ENCODE results near the gene ABCA13.

Gene ABCA13

DNA sequence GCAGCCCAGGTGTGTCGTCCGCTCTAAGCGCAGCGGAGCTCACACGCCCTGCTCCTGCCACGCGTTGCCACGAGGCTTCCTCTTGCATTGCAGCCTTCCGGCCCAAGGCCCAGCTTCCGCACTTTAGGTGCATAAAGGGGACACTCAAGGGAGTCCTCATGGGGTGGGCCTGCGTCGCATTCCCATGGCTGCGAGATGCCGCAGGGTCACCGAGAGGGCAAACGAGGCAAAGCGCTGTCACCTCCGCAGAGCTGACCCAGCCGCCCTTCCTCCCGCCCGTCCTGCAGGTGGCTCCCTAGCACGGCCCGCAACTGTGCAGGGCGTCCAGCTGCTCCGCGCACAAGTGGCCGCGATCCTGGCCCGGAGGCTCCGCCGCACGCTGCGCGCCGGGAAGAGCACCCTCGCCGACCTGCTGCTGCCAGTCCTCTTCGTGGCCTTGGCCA is 283.5 kb downstream of the ABCA13 start:
- no peak for DNase-seq

DNA sequence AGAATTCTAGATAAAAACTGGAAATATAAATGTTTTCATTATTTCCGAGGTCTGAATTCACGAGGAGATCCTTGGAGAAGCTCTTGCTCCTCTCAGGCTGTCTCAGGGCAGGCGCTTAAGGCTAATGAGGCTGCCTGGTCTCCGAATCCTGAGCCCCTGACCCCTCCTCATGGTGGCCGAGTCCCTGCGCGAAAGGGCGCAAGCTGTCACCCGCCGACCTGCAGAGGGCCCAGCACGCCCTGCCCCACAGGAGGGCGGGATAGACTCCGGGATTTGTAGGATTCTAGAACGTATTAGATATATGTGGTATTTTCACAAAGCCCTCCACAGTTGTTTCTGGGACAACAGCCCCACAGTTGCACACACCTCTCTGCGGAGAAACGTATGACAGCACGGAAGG is 284.1 kb downstream of the ABCA13 start:
- DNase-seq = no peak

DNA sequence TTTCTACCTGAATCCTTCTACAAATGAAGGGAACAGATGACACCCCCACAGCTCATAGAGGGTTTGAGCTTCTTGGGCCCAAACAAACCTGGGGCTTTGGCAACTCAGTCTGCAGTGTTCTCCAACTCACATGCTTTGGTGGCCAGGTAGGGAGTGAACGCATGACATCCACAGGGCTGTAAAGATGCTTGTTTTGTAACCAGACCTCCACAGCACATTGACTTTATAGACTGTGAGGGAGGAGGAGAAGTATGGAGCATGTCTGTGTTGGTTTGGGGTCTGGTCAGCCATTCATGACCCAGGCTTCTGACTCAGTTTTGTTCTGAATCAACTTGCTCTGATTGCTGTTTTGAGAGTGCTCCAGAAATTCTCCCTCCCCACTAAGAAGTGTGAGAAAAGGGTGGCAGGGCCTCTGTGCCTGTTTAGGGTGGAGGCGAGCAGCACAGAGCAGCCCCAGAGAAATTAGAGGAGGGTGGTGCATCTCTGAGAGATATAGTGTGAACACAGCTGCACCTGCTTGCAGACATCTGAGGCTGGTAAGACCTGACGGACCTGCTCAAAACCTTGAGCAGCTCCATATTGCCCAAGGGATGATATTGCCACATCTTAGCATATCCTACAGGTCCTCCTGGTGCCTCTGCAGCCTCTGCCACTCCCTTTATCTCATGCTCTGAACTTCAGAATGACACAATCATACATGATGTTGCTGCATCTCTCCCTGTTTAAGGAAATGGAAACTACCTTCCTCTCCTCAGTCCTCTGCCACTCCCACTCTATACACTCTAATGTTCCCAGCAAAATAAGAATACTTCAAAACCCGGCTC is 287.7 kb downstream of the ABCA13 start:
- no peak for DNase-seq

DNA sequence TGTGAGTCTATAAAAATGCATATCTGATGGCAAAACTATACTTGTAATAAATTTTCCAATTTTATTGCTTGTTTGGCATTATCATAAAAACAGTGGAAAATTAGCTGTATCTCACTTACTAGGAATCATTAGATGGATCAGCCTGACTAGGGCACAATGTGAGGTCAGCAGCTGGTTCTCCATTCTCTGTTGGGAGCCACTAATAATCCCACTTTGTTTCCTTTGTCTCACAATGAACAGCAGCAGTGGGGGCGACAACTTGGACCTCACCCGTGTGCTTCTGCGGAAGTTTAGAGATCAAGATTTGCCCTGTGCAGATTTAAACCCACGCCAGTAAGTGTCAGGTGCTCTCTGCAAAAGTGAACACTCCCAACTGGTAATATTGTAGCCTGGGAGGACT is 295.5 kb downstream of the ABCA13 start:
- DNase-seq = no peak

DNA sequence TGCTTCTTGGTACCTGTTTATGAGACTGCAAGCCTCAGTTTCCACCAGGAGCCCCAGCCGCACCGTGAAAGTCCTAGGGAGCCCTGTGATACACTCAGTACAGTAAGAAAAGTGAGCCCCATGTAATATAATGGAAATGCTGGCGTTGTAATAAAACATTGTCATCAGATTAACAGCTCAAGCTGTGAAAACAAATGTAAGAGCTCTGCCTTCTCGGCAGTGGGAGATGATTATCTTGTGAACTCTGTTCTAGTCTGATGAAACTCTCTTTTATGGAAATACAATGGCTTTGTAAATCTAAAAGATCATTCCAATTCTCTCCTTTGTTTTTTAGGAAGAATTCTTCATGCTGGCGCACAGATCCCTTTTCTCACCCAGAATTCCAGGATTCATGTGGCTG is 299.9 kb downstream of the ABCA13 start:
- DNase-seq = peak; percentile 11

DNA sequence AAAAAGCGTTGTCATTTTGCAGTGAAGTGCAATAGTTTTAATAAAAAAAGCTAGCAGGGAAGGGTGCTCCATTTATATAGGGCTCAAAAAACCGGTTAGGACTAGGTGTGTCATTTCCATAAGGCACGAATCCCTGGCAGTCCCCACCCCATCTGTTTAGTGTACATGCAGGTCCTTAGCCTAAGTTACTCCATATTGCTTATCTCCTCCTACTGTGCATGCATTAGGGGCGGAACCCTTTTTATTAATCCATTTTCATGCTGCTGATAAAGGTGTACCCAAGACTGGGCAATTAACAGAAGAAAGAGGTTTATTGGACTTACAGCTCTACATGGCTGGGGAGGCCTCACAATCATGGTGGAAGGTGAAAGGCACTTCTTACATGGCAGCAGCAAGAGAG is 301.4 kb downstream of the ABCA13 start:
- no peak for DNase-seq

DNA sequence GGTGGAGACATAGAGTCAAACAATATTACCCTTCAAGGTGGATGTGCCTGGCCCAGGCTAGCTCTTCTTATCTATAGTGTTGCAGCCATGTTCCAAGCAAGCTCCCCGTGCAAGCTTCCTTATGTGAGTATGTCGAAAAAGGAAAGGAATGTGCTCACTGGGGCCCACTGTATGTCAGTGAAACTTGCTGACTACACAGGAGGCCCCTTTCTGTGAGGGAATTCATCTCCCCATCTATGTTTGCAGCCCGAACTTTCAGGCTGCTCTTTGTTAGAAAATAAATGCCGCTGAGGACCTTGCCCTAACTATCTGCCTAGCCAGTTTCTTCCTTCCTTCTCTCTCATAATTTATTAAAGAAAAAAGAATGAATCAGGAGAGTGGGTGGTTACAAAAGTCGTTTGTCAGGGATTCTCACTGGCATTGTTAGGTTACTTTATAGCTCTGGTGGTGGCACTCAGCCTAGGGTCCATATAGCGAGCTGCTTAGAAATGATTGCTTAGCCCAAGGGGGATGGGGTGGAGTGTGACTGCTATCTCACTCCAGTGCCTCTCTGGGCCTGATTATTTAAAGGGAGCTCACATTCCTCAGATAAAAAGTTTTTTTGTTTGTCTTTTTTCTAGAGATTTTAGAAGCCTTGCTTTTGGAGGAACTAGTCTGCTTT is 302.1 kb downstream of the ABCA13 start:
- peak; percentile 10 for DNase-seq

DNA sequence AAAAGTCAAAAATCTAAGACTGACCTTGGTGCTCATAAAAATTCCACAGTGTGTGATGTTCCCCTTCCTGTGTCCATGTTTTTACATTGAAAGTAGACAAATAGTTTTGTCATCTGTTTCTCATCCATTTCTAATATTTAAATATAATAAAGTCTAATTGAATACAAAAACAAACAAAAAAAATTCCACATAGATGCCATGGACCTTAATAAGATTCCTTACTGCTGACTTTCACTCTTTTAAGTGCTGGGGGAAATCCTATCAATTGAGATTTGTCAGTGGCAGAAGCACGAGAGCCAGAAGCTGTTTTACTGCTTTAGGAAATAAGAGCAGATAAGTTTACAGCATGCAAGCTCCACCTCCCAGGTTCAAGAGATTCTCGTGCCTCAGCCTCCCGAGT is 310.0 kb downstream of the ABCA13 start:
- DNase-seq = no peak

DNA sequence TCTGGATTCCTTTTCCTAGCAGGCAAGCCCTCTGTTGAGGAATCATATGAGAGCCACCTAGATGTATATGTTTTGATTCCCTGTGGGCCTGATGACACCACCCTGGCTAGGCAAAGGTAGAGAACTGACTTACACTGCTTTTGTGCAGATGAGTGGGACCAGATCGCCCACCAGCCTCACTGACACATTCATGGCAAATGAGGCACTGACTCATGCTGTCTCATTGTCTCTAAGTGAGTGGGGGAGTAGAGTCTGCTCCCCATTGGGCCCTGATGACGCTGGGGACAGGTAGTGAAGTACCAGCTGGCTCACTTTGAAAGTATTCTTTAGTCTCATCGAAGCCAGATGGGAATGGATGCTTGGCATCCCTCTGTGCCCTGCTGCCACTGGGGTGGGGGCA is 326.3 kb downstream of the ABCA13 start:
- DNase-seq = no peak

DNA sequence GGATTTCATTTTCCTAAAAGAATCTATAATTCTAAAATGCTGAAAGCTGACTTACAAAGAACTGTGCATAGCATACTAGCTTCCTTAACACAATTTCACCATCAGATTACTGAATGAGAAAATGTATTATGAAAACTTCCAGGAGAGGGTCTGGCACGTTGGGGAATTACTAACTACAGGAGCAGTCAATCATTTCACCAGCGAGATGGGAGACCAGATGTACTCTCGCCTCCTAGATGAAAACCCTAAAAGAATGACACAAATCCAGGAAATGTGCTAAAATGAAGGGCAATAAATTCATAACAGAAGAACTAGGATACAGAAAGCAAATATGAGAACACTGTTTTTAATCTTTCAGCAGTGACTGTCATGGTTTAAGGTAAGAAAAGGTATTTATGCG is 330.8 kb downstream of the ABCA13 start:
- DNase-seq = no peak

DNA sequence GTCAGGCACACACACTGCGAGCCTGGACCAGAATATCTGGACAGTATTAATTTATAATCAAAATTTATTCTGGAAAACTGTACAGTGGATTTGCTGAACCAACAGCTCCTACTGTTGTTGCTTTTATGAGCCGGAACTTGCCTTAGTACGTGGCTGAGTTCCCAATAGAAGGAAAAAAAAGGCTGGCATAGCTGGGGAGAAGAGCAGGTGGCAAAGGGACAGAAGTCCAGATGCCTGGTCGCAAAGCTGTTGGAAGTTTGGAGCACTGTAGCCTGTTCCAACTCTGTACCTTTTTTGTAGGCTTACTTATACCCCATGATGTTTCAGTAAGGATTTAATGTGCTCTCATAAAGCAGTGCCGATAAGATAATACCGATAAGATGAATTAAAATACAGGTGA is 333.8 kb downstream of the ABCA13 start:
- no peak for DNase-seq

DNA sequence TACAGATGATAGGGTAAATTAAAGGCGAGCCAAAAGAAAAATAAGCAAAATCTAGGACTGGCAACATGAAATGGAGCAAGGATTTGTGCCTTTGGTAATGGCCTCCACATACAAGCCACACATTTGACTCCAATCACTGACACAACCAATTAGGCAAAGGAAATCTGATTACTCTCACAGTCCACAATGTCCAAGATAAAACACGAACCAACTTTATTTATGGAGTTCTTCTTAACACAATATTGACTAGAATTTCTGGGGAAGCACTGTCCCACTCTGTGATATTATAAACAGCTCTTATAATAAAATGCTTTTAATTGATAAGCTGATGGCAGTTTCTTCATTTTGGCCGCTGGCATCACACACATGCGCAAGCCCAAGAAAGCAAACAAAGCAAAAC is 334.2 kb downstream of the ABCA13 start:
- no peak for DNase-seq

DNA sequence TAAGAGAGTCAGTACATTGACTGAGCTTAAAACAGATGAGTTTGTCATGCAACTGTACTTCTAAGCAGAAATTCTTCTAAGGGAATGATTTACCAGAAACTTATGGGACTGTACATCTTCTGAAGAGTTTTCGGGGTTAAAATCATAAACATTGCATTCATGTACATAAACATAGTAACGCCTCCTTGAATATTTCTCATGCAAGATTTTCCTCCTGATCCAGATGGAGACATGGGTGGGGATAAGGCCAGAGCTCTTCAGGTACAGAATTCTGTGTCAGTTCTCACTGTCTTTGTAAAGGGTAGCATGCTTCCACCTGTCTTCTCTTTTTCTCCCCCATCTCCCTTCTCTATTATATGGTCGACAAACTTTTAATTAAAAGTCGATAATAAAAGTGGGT is 335.3 kb downstream of the ABCA13 start:
- DNase-seq = no peak

DNA sequence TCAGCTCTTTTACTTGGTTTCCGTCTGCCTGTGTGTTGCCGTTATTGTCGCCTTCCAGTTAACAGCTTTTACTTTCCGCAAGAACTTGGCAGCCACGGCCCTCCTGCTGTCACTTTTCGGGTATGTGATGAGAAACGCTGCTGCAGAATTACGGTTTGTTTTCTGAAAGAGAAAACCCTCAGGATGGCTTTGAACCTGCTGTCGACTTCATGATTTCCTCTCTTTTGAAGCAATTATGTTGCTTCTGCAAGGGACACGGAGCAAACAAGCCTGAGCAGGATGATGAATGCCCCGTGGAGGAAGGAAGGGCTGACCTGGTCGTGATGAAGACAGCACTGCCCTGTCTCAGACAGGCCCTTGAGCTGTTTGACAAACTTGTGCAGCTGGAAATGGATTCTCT is 339.8 kb downstream of the ABCA13 start:
- DNase-seq = no peak

DNA sequence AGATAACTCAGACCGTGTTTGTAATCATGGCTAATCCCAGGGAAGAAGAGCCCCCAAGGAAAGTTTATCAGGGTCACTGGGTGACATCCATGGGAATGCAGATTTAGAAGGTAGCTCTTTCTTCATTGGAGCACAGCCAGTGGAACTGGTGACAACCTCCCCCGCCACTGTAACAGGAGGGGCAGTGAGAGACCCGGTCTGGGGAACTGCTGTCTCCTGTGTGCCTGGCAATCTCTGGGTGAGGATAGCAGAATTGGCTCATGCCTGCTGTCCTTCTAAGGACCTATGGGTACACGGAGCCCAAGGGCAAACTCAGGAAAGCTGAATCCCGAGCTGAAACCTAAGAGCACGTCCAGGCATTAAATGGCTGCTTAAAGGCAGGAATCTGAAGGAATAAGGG is 341.6 kb downstream of the ABCA13 start:
- DNase-seq = no peak

DNA sequence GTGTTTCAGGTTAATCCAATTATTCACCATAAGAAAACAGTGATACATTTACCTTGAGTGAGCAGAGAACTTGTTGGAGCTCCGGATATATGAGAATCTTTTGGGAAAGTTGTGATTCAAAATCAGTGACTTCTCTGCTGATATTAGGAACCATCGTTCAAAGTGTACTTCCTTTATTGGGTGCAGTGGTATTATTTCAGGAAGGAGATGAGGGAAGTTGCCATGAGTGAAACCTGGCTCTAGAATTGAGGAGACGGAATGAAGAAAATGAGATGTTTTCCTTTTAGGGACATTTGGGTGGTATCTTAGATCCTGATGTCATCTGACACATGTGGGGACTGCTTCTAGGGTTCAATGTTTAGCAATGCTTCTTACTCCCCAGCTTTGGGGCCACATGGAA is 343.9 kb downstream of the ABCA13 start:
- DNase-seq = no peak

DNA sequence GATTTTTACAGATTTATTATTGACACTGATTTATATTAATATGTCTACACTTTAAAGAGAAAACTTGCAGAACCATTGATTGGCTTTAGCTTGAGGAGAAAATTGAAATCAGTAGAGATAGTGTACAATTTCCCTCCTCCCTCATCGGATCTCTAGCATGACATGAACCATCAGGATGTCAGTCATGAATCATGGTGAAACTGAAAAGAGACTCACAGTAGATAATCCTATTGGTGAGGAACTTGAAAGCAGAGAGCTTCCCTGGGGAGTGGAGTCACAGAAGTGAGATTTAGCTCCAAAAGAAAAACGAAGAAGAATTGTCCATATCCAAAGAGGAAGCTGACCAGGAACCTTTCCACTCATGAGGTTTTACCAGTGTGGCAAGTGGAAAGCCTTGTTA is 346.8 kb downstream of the ABCA13 start:
- no peak for DNase-seq

DNA sequence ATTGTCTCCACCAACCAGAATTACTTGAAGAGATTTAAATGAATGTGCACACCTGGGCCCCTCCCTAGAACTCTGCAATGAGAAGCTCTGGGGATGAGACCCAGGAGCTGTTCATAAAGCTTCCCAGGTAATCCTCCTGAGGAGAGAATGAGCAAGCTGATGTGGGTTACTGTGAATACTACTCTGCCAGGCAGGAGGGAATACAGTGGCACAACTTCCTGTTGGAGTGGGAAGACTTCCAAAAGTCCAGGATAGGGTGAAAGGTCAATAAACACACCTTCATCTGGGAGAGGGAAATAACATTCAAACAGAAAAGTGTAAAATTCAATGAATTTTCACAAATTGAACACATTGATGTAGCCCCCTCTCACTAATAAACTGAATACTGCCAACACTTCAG is 351.4 kb downstream of the ABCA13 start:
- no peak for DNase-seq

DNA sequence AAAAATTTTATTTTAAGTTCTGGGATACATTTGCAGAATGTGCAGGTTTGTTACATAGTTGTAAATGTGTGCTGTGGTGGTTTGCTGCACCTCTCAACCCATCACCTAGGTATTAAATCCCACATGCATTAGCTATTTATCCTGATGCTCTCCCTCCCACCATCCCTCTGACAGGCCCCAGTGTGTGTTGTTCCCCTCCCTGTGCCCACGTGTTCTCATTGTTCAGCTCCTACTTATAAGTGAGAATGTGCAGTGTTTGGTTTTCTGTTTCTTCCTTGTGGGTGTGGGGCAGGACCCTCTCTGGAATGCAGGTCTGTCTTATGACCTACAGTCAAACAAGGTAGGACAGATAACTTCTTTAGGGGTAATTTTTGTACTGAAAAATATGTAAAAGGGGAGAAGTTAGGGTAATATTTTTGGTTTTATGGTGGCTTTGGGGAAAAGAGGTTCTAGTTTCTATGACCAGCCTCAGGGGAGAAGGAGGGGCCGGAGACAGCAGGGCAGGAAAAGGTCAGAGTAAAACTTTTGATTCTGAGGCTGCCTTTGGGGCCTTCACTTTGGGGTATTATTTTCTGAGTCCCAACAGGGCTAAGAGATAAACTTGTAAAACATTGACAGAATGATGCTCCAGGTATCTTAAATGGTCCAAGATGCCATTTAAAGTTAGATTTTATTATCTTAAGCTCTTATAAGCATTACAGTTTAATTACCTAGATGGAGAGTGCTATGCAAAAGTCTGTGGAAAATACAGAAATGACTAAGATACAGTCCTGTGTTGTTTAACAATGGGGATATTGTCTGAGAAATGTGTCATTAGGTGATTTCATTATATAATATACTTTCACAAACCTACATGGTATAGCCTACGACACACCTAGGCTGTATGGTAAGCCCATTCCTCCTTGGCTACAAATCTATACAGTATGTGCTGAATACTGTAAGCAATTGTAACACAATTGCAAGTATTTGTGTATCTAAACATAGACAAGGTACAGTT is 354.8 kb downstream of the ABCA13 start:
- no peak for DNase-seq

DNA sequence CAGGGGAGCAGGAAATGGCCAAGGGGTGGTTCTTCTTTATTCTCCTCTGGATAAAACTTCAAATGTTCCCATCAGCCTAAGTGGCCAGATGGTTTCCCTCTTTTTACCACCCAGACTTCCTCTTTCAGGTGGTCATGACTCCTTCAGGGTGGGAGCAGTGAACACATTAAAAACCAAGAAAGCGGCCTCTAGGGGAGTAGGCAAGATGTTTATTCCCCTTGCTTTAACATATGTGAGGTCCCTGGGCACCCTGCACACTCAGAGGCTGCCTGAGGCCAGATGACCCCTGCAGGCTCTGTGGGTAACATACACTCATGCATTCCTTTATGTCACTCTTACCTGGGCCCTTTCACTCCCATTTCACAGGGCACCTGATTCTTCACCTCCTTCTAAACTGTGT is 357.4 kb downstream of the ABCA13 start:
- DNase-seq = peak; percentile 18

DNA sequence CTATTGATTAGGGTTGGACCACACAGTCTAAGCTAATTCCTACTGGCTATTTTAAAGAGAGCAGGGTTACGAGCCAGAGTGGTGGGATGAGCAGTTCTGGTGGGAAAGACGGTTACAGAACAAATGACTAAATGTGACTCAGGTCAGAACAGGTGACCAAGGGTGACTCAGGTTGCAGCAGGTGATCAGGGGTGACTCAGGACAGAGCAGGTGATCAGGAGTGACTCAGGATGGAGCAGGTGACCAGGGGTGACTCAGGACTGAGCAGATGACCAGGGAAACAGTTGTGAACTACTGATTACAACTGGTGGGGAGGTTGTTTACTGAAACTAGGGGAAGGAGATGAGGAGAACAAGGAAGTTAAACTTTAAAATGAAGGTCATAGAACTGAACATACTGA is 366.3 kb downstream of the ABCA13 start:
- DNase-seq = no peak

DNA sequence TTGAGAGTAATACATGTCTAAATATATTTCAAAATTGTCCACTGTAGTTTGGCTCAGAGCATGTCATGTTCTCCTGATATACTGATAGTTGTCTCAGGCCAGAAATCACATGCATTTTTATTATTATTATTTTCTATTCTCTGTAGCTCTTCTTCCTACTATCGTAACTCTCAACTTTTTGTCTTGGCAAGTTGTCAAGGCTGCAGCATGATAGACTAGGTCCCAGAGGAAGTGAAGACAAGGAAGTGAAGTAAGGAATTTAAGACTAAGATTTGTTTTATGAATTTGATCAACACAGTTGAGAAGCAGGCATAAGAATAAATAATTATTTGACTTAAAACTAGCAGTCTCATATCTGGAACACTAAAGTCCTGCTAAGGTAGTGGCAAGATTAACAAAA is 369.5 kb downstream of the ABCA13 start:
- no peak for DNase-seq

DNA sequence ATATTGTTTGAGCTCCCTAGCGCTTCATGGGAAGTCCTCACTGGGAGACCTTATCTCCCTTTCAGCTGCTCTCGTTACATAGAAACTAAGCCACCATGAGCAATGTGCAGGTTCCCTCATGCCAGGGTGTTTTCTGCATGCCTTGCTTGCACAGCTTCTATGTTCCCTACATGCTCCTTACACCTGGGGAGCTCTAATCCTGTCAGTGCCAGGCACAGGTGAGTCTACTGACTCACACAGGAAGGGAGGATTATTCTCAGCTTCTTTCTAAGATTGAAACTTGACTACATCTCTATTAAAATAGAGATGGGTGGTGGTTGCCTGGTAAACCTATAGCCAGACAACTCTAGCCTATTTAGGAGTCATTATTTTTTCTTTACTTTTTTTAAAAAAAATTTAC is 377.4 kb downstream of the ABCA13 start:
- no peak for DNase-seq

DNA sequence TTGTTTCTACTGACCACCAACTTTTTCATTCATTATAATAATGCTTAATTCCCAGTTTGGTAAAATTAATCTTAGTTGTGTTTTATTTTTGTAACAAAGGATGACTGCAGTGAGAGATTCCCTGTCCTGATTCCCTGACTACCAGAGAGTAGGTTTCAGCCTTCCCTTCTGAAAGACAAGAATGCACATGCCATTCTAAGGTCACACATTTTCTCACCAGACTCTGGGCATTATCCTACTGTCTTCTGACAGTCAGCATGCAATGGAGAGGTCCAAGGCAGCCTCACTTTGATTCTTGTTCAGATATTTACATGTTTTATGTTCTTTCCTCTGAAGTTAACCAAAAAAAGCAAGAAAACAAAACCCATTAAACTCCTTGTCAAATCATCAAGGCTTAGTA is 380.4 kb downstream of the ABCA13 start:
- DNase-seq = no peak

Measured in hematopoietic multipotent progenitor cell treated with erythropoietin and hydrocortisone succinate and interleukin-3 and kit ligand, for 4 days (in vitro differentiated cells).